CD8-positive, alpha-beta memory T cell (primary cell): ENCODE results near the gene FAM184B. TPM values are rescaled to one million over a fixed set of nuclear protein-coding genes. Genes with fewer than 3 reads are reported as not detected.

Experiments
- CTCF ChIA-PET: fragments of 350-600 bp; sonication (Branson Sonifier 250); formaldehyde crosslinking; loops from one replicate; lab custom pipeline; 2021; ENCODE audit warnings: antibody characterized with exemption; lab: Charles Lee
- POLR2A ChIA-PET: fragments of 350-600 bp; sonication (Branson Sonifier 250); formaldehyde crosslinking; loops from one replicate; lab custom pipeline; 2021; ENCODE audit warnings: antibody characterized with exemption; lab: Charles Lee
- DNase-seq, 5 donors: peaks; one replicate each; pipeline versions ENCODE4 v3.0.0 to v3.0.0-alpha.2; 2020 to 2022; ENCODE audit warnings: mixed read lengths in 1 of 5
- H3K27ac ChIP-seq: one replicate; pipeline ENCODE4 v1.7.0; 2013; ENCODE audit warnings: low read depth, mild to moderate bottlenecking, low read length, moderate library complexity
- H3K27me3 ChIP-seq: 2 replicates; pipeline ENCODE4 v1.7.0; 2013; ENCODE audit warnings: low read length, mild to moderate bottlenecking; ENCODE audit not compliant: insufficient read depth, poor library complexity, severe bottlenecking
- H3K36me3 ChIP-seq: 2 replicates; pipeline ENCODE4 v1.7.0; 2013; ENCODE audit warnings: mild to moderate bottlenecking, low read length, moderate library complexity; ENCODE audit not compliant: insufficient read depth
- H3K4me1 ChIP-seq: 2 replicates; pipeline ENCODE4 v1.7.0; 2013; ENCODE audit warnings: mild to moderate bottlenecking, low read length, moderate library complexity; ENCODE audit not compliant: insufficient read depth
- H3K4me3 ChIP-seq: 2 replicates; pipeline ENCODE4 v1.7.0; 2013; ENCODE audit warnings: mild to moderate bottlenecking, low read length
- H3K9me3 ChIP-seq: 2 replicates; pipeline ENCODE4 v1.7.0; 2013; ENCODE audit warnings: mild to moderate bottlenecking, low read length
- H3K27ac Mint-ChIP-seq, 8 donors: one replicate each; pipeline ENCODE4 v1.8.0; 2020 to 2021; ENCODE audit warnings: mixed read lengths in 8 of 8, mild to moderate bottlenecking in 6 of 8, inconsistent platforms in 3 of 8, moderate library complexity in 3 of 8
- H3K27me3 Mint-ChIP-seq, 2 donors: one replicate each; pipeline ENCODE4 v1.8.0; 2020 to 2021; ENCODE audit warnings: mixed read lengths in 2 of 2, mild to moderate bottlenecking in 1 of 2, moderate library complexity in 1 of 2
- H3K36me3 Mint-ChIP-seq, 3 donors: one replicate each; pipeline ENCODE4 v1.8.0; 2020 to 2021; ENCODE audit warnings: mixed read lengths in 3 of 3, inconsistent platforms in 1 of 3, mild to moderate bottlenecking in 1 of 3
- H3K4me1 Mint-ChIP-seq, 3 donors: one replicate each; pipeline ENCODE4 v1.8.0; 2020 to 2021; ENCODE audit warnings: mixed read lengths in 3 of 3, inconsistent platforms in 1 of 3, mild to moderate bottlenecking in 1 of 3
- H3K4me3 Mint-ChIP-seq, 7 donors: one replicate each; pipeline ENCODE4 v1.8.0; 2020 to 2021; ENCODE audit warnings: mixed read lengths in 7 of 7, mild to moderate bottlenecking in 6 of 7, moderate library complexity in 4 of 7, inconsistent platforms in 2 of 7
- H3K9me3 Mint-ChIP-seq, 5 donors: one replicate each; pipeline ENCODE4 v1.8.0; 2020 to 2022; ENCODE audit warnings: mixed read lengths in 5 of 5, mild to moderate bottlenecking in 3 of 5, moderate library complexity in 2 of 5, inconsistent platforms in 1 of 5
- polyA plus RNA-seq: library from polyadenylated mRNA; unstranded; fragments of 300-500 nt; fragmentation: Illumina TruSeq; gene quantifications from one replicate; pipeline ENCODE4 v1.2.3, GENCODE V29; 2021
- total RNA-seq, 2 experiments: library from RNA; stranded (reverse); gene quantifications; one replicate each; pipeline ENCODE4 v1.2.3, GENCODE V29; 2021

The FAM184B gene
- total and polyA plus RNA-seq, 3 experiments from 2014 or later, result 0.02 TPM; not detected in 2

DNA sequence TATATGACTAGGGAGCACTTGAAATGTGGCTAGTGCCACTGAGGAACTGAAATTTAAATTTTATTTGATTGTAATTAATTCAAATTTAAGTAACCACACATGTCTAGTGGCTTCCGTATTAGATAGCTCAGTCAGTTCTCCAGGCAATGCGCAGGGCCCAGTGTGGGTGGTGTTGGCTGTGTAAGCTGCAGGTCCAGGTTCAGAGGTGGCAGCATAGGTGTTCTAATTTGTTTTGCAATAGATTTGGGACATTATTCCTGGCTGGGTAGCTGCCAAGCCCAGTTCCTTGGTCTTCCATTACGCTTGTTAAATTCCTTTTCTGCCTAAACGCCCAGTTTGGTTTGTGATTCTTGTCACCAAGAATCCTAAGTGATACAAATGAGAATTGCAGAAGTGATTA lies 79.5 kb downstream of the FAM184B start:
- H3K4me1 ChIP-seq, result no peaks in the 10 kb centered on the region
- no peak overlapping the region for H3K27ac ChIP-seq
- H3K4me3 ChIP-seq, result no peak overlapping the region
- no peaks in the 10 kb centered on the region for H3K9me3 ChIP-seq
- no peaks in the 10 kb centered on the region for H3K4me1 Mint-ChIP-seq
- peaks cover 0 to 7% of the 10 kb centered on the region in 2 donors for H3K27me3 Mint-ChIP-seq
- peaks cover 8 to 17% (median 13%) of the 10 kb centered on the region in 5 donors for H3K9me3 Mint-ChIP-seq
- peaks cover 0 to 7% (median 0%) of the 10 kb centered on the region in 3 donors for H3K36me3 Mint-ChIP-seq
- no peak overlapping the region for H3K4me3 Mint-ChIP-seq
- no peak for DNase-seq
- H3K36me3 ChIP-seq, result no peaks in the 10 kb centered on the region
- H3K27ac Mint-ChIP-seq, result no peak overlapping the region
- no peaks in the 10 kb centered on the region for H3K27me3 ChIP-seq
- ChIA-PET CTCF (interaction anchor here (1.0 kb wide), 1 partner anchor 19 kb away, joined by 3 read pairs; no protein-coding TSS in a partner anchor), POLR2A (no interaction called here)

DNA sequence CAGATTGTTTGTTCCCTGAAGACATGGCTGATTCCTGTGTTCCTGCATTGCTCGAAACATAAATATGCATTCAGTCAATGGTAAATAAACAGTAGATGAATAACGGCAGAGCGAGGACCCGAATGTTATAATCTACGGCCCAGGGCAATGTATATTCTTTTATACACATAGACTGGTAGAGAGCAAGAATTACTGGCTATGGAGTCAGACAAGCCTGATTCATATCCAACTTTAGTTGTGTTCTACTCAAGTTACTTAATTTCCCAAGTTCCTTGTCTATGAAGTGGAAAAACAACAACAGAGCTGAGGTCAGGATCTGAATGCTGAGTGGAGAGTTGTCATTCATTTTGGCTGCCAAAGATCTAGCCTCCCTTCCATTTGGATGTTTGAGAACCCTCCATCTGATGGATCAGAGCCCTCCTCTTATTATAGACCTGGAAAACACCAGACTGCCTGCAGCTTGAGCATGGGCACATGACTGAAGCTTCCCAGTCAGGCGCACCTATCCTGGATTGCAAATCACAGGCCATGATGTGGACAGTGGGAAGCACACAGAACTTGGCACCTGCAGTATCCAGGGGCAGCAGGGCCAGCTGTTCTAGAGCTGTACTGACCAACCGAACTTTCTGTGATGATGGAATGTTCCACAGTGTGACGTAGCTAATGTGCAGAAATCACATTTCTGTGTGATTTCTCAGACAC lies 80.1 kb downstream of the FAM184B start:
- ChIA-PET CTCF (interaction anchor here (1.0 kb wide), 1 partner anchor 18 kb away, joined by 3 read pairs; no protein-coding TSS in a partner anchor), POLR2A (no interaction called here)
- Histone ChIP-seq H3K4me3 (no peak overlapping the region), H3K36me3 (no peaks in the 10 kb centered on the region), H3K27ac (no peak overlapping the region), H3K9me3 (no peaks in the 10 kb centered on the region), H3K27me3 (no peaks in the 10 kb centered on the region), H3K4me1 (no peaks in the 10 kb centered on the region)
- Mint-ChIP-seq H3K36me3 (peaks cover 0 to 7% (median 0%) of the 10 kb centered on the region in 3 donors), H3K27ac (no peak overlapping the region), H3K4me3 (no peak overlapping the region), H3K4me1 (no peaks in the 10 kb centered on the region), H3K27me3 (peaks cover 0 to 6% of the 10 kb centered on the region in 2 donors), H3K9me3 (peaks cover 8 to 17% (median 14%) of the 10 kb centered on the region in 5 donors)
- no peak for DNase-seq

DNA sequence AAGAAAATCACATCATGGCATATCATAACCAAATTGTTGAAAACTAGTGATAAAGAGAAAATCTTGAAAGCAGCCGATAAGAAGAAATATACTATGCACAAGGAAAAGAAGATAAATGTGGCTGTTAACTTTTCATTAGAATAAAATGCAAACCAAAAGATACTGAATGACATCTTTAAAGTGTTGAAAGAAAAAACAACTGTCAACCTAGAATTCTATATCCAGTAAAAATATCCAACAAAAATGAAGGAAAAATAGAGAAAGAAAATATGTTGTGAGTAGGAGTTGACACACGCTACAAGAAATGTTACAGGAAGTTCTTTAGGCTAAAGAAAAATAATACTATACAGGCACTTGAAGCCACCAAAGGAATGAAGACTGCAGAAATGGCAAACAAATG lies 82.0 kb downstream of the FAM184B start:
- Histone ChIP-seq H3K36me3 (no peaks in the 10 kb centered on the region), H3K4me3 (no peak overlapping the region), H3K4me1 (no peaks in the 10 kb centered on the region), H3K27me3 (no peaks in the 10 kb centered on the region), H3K9me3 (no peaks in the 10 kb centered on the region), H3K27ac (no peak overlapping the region)
- ChIA-PET POLR2A (no interaction called here), CTCF (no interaction called here)
- Mint-ChIP-seq H3K36me3 (peaks cover 0 to 7% (median 0%) of the 10 kb centered on the region in 3 donors), H3K9me3 (peaks cover 8 to 17% (median 14%) of the 10 kb centered on the region in 5 donors), H3K27me3 (peaks cover 1 to 5% of the 10 kb centered on the region in 2 donors), H3K4me1 (no peaks in the 10 kb centered on the region), H3K4me3 (no peak overlapping the region), H3K27ac (no peak overlapping the region)
- no peak for DNase-seq

DNA sequence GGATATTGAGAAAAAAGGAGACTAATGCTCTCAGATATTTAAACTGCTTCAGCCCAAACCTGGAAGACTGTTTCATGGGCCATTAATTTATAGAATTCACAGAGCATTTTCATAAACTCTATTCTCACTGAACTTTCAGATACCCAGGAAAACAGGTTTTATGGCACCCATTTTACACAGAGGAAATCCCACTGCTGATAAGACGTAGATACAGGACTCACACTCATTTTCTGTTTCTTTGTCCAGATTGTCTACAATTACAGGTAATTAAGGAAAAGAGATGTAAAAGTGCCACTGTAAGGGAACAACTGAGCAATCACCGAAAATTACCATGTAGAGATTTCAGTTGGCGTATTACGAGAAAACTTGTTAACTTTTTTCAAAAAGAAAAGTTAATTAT lies 83.3 kb downstream of the FAM184B start:
- ChIA-PET POLR2A (no interaction called here), CTCF (no interaction called here)
- H3K36me3 Mint-ChIP-seq, result peaks cover 0 to 7% (median 0%) of the 10 kb centered on the region in 3 donors
- H3K4me1 Mint-ChIP-seq, result no peaks in the 10 kb centered on the region
- no peak overlapping the region for H3K27ac Mint-ChIP-seq
- Histone ChIP-seq H3K36me3 (no peaks in the 10 kb centered on the region), H3K9me3 (no peaks in the 10 kb centered on the region), H3K4me1 (no peaks in the 10 kb centered on the region), H3K27ac (no peak overlapping the region), H3K27me3 (no peaks in the 10 kb centered on the region), H3K4me3 (no peak overlapping the region)
- H3K27me3 Mint-ChIP-seq, result peaks cover 1 to 5% of the 10 kb centered on the region in 2 donors
- no peak for DNase-seq
- H3K4me3 Mint-ChIP-seq, result no peak overlapping the region
- peaks cover 8 to 17% (median 14%) of the 10 kb centered on the region in 5 donors for H3K9me3 Mint-ChIP-seq

DNA sequence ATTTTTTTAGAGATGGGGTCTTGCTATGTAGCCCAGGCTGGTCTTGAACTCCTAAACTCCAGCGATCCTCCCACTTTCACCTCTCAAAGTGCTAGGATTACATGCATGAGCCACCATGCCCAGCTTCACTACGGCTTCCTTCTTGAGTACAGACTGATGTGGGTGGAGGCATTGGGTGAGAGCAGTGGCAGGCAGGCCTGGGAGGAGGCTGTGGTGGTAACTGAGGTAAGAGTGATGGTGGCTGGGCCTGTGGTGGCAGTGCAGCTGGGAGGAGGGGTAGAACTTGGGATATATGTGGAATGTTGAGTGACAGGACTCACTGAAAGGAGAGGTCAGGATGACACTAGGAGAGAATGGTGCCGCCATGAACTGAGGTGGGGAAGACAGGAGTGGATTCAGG lies 86.1 kb downstream of the FAM184B start:
- CTCF ChIA-PET, result no interaction called here

DNA sequence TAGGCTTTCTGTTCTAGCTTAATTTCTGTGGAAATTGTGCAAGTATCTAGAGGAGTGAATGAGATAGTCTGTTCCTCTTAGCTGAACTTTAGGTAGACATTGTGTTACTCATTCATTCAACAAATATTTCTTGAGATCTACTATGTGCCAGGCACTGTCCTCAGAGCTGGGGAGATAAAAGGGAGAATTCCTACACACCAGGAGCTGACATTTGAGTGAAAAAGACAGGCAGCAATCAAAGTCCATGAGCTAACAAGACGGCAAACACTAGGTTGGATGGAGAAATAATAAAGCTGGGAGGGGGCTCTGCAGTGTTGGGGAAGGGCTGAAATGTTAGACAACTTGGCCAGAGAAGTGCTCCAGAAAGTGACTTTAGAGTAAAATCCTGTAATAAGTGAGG lies 86.9 kb downstream of the FAM184B start:
- Mint-ChIP-seq H3K4me3 (no peak overlapping the region), H3K9me3 (peaks cover 9 to 16% (median 10%) of the 10 kb centered on the region in 5 donors), H3K4me1 (no peaks in the 10 kb centered on the region), H3K36me3 (peaks cover 0 to 7% (median 0%) of the 10 kb centered on the region in 3 donors), H3K27ac (no peak overlapping the region), H3K27me3 (peaks cover 1 to 5% of the 10 kb centered on the region in 2 donors)
- CTCF ChIA-PET, result no interaction called here
- Histone ChIP-seq H3K9me3 (no peaks in the 10 kb centered on the region), H3K4me3 (no peak overlapping the region), H3K36me3 (no peaks in the 10 kb centered on the region), H3K27me3 (no peaks in the 10 kb centered on the region), H3K27ac (no peak overlapping the region), H3K4me1 (no peaks in the 10 kb centered on the region)
- DNase-seq, result no peak
- POLR2A ChIA-PET, result no interaction called here

More for the DNA sequence above, 86.1 kb downstream of the FAM184B start:
- no peaks in the 10 kb centered on the region for H3K36me3 ChIP-seq
- H3K27me3 ChIP-seq, result no peaks in the 10 kb centered on the region
- no peaks in the 10 kb centered on the region for H3K4me1 ChIP-seq
- Mint-ChIP-seq H3K9me3 (peaks cover 10 to 17% (median 14%) of the 10 kb centered on the region in 5 donors), H3K27me3 (peaks cover 1 to 5% of the 10 kb centered on the region in 2 donors), H3K4me1 (no peaks in the 10 kb centered on the region), H3K4me3 (no peak overlapping the region), H3K27ac (no peak overlapping the region), H3K36me3 (peaks cover 0 to 7% (median 0%) of the 10 kb centered on the region in 3 donors)
- no peaks in the 10 kb centered on the region for H3K9me3 ChIP-seq
- H3K4me3 ChIP-seq, result no peak overlapping the region
- no peak for DNase-seq
- POLR2A ChIA-PET, result no interaction called here
- no peak overlapping the region for H3K27ac ChIP-seq

DNA sequence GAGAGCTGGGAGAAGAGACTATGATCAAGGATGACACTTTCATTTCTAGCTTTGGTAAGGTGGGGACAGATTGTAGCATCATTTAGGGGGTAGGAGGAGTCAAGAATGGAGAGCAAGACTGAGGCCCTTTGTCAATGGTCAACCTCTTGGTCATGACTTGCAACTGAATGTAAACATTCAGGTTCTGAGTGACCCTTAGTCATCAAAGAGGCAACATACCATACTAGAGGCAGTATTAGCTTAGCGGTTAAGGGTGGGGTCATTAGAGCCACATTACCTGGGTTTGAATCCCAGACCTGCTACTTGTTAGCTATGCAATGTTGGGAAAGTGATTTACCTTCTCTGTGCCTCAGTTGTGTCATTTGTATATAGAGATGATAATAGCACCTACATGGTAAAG lies 90.5 kb downstream of the FAM184B start:
- Histone ChIP-seq H3K9me3 (no peaks in the 10 kb centered on the region), H3K27me3 (no peaks in the 10 kb centered on the region), H3K36me3 (no peaks in the 10 kb centered on the region), H3K27ac (no peak overlapping the region), H3K4me1 (no peaks in the 10 kb centered on the region), H3K4me3 (no peak overlapping the region)
- Mint-ChIP-seq H3K9me3 (peaks cover 0 to 2% (median 0%) of the 10 kb centered on the region in 5 donors), H3K4me1 (no peaks in the 10 kb centered on the region), H3K4me3 (no peak overlapping the region), H3K36me3 (no peaks in the 10 kb centered on the region), H3K27ac (no peak overlapping the region), H3K27me3 (peaks cover 1 to 5% of the 10 kb centered on the region in 2 donors)
- CTCF ChIA-PET, result no interaction called here
- DNase-seq, result no peak
- POLR2A ChIA-PET, result no interaction called here

DNA sequence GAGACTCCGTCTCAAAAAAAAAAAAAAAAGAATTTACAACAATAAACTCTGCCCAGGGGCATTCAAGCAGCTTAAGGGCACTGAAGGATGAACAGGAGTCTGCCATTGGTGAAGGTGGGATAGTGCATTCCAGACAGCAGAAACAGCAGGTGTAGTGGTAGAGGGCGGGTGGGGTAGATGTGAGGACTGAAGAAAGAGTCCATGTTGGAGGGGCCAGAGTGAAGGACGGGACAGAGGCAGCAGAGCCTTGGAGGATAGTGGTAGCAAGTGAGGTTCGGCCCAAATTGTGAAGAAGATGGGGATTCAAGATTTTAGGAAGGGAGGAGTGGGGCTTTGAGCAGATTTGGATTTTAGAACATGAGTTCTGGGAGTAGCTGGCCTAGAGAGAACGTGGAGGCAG lies 91.3 kb downstream of the FAM184B start:
- peaks cover 0 to 1% of the 10 kb centered on the region in 2 donors for H3K27me3 Mint-ChIP-seq
- H3K4me1 ChIP-seq, result no peaks in the 10 kb centered on the region
- peaks cover 0 to 2% (median 0%) of the 10 kb centered on the region in 5 donors for H3K9me3 Mint-ChIP-seq
- H3K4me3 ChIP-seq, result no peak overlapping the region
- H3K4me1 Mint-ChIP-seq, result no peaks in the 10 kb centered on the region
- CTCF ChIA-PET, result no interaction called here
- no peak for DNase-seq
- POLR2A ChIA-PET, result no interaction called here
- H3K27ac Mint-ChIP-seq, result no peak overlapping the region
- no peak overlapping the region for H3K4me3 Mint-ChIP-seq
- no peaks in the 10 kb centered on the region for H3K9me3 ChIP-seq
- no peaks in the 10 kb centered on the region for H3K36me3 Mint-ChIP-seq
- no peaks in the 10 kb centered on the region for H3K36me3 ChIP-seq
- no peaks in the 10 kb centered on the region for H3K27me3 ChIP-seq
- H3K27ac ChIP-seq, result no peak overlapping the region
